OCI-LY7 (cell line): Measurements from ENCODE around the gene CFAP58. TPM values are rescaled to one million over a fixed set of nuclear protein-coding genes. Genes with fewer than 3 reads are reported as not detected.

Experiments
- BruUV-seq: library from RNA; stranded (reverse); fragments of 400-500 nt; replicated peaks from 2 replicates; lab custom pipeline; 2021; lab: Mats Ljungman, UMichigan
- CTCF ChIA-PET: fragments of 300-600 bp; sonication (Branson Sonifier 250); formaldehyde crosslinking; loops from one replicate; lab custom pipeline; 2022; ENCODE audit warnings: antibody characterized with exemption; ENCODE audit not compliant: unreplicated experiment; lab: Charles Lee
- POLR2A ChIA-PET: fragments of 300-600 bp; sonication (Branson Sonifier 250); formaldehyde crosslinking; loops from one replicate; lab custom pipeline; 2022; ENCODE audit warnings: antibody characterized with exemption; lab: Charles Lee
- DNase-seq: peaks from one replicate; pipeline ENCODE4 v3.0.0-alpha.2; 2015; ENCODE audit warnings: low spot score
- H2AFZ ChIP-seq: fragments of 200-600 bp; sonication (generic), shearing (Covaris generic); 2 replicates; pipeline ENCODE4 v1.6.1; 2014; ENCODE audit warnings: mild to moderate bottlenecking, antibody characterized with exemption, low read length, moderate library complexity
- H3K27ac ChIP-seq: fragments of 200-600 bp; sonication (generic); 2 replicates; pipeline ENCODE4 v1.5.1; 2014; ENCODE audit warnings: mixed run types, low read depth, mild to moderate bottlenecking, moderate library complexity, low read length, inconsistent platforms; ENCODE audit not compliant: poor library complexity, severe bottlenecking
- H3K36me3 ChIP-seq: fragments of 200-600 bp; sonication (generic); 2 replicates; pipeline ENCODE4 v1.6.1; 2014; ENCODE audit warnings: mild to moderate bottlenecking, antibody characterized with exemption, low read length, moderate library complexity, mixed read lengths; ENCODE audit not compliant: insufficient read depth
- H3K4me1 ChIP-seq: fragments of 200-600 bp; sonication (generic); 2 replicates; pipeline ENCODE4 v1.5.1; 2014; ENCODE audit warnings: mild to moderate bottlenecking, low read length; ENCODE audit not compliant: insufficient read depth, poor library complexity, severe bottlenecking
- H3K4me2 ChIP-seq: fragments of 200-600 bp; sonication (generic); 2 replicates; pipeline ENCODE4 v1.6.1; 2014; ENCODE audit warnings: mild to moderate bottlenecking, low read length
- H3K4me3 ChIP-seq: fragments of 200-600 bp; sonication (generic); 2 replicates; pipeline ENCODE4 v1.5.1; 2014; ENCODE audit warnings: mild to moderate bottlenecking, low read depth, low read length; ENCODE audit not compliant: poor library complexity, severe bottlenecking
- H3K79me2 ChIP-seq: fragments of 200-600 bp; sonication (generic); 2 replicates; pipeline ENCODE4 v1.6.1; 2016; ENCODE audit warnings: low read depth, mild to moderate bottlenecking, low read length, moderate library complexity, mixed read lengths; ENCODE audit not compliant: insufficient read depth
- H3K9me2 ChIP-seq: fragments of 200-600 bp; sonication (generic); 2 replicates; pipeline ENCODE4 v1.6.1; 2016; ENCODE audit warnings: mild to moderate bottlenecking, low read length, mixed read lengths; ENCODE audit not compliant: insufficient read depth
- H3K9me3 ChIP-seq: fragments of 200-600 bp; sonication (generic); 2 replicates; pipeline ENCODE4 v1.6.1; 2014; ENCODE audit warnings: mild to moderate bottlenecking, mixed run types, low read length, mixed read lengths
- H4K20me1 ChIP-seq: fragments of 200-600 bp; sonication (generic); 2 replicates; pipeline ENCODE4 v1.6.1; 2014; ENCODE audit warnings: mild to moderate bottlenecking, antibody characterized with exemption, low read length, moderate library complexity, mixed read lengths; ENCODE audit not compliant: insufficient read depth
- EZH2phosphoT487 ChIP-seq: fragments of 200-600 bp; sonication (generic); IDR thresholded peaks from 2 replicates; pipeline ENCODE4 v1.6.1; 2018; ENCODE audit warnings: low read depth, borderline replicate concordance, mild to moderate bottlenecking, mixed run types, antibody characterized with exemption, low read length, moderate library complexity, mixed read lengths
- intact Hi-C: fragments of 100-400 bp; cut with micrococcal nuclease; formaldehyde crosslinking; loops from one replicate; pipeline ENCODE4 v1.10.0; 2022; ENCODE audit not compliant: unreplicated experiment
- total RNA-seq, 2 experiments: library from RNA; depleted of rRNA in 1 of 2; stranded (reverse); fragments of >200 nt in 1 of 2; shearing (Covaris generic) in 1 of 2; gene quantifications; 2 replicates each; pipeline ENCODE4 v1.2.3, GENCODE V29; 2014 to 2022
- TF ChIP-seq, protein P1 (sequence below): fragments of 200-600 bp; sonication (generic); conservative IDR thresholded peaks from 2 replicates; pipeline ENCODE4 v1.5.1; 2014; ENCODE audit warnings: mild to moderate bottlenecking, antibody characterized with exemption, low read length, moderate library complexity, mixed read lengths

The CFAP58 gene
- total RNA-seq, 2 experiments from 2014 or later, result 0.09 to 1.5 TPM

DNA sequence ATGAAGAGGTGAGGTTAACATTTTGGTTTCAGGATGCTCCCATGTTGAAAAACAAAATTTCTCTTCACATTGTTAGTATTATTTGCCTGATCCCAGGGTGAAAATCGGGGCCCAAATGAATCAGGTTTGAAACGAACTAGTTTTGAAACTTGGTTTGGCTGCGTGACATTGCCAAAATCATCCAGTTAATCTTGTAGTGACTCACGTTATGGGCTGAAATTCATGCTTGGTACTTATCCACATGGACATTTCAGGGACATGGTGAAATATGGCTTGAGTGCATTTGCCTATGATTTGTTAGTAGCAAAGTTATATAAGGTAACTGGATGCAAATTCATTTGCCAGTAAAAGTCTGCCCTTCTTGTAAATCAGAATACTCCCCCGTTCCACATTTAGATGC is 97.3 kb downstream of the CFAP58 start:
- H3K9me3 ChIP-seq, result no peaks in the 10 kb centered on the region
- H3K4me1 ChIP-seq, result no peaks in the 10 kb centered on the region
- no peak overlapping the region for H3K4me3 ChIP-seq
- H3K36me3 ChIP-seq, result no peaks in the 10 kb centered on the region
- TF ChIP-seq, protein P1, sequence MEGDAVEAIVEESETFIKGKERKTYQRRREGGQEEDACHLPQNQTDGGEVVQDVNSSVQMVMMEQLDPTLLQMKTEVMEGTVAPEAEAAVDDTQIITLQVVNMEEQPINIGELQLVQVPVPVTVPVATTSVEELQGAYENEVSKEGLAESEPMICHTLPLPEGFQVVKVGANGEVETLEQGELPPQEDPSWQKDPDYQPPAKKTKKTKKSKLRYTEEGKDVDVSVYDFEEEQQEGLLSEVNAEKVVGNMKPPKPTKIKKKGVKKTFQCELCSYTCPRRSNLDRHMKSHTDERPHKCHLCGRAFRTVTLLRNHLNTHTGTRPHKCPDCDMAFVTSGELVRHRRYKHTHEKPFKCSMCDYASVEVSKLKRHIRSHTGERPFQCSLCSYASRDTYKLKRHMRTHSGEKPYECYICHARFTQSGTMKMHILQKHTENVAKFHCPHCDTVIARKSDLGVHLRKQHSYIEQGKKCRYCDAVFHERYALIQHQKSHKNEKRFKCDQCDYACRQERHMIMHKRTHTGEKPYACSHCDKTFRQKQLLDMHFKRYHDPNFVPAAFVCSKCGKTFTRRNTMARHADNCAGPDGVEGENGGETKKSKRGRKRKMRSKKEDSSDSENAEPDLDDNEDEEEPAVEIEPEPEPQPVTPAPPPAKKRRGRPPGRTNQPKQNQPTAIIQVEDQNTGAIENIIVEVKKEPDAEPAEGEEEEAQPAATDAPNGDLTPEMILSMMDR, result no peak
- TF ChIP-seq EZH2phosphoT487, result no peak
- no peak overlapping the region for H3K27ac ChIP-seq
- no peaks in the 10 kb centered on the region for H3K79me2 ChIP-seq
- ChIA-PET POLR2A (no interaction called here), CTCF (no interaction called here)
- H3K9me2 ChIP-seq, result no peaks in the 10 kb centered on the region
- intact Hi-C loops, result no loop called here
- no peak overlapping the region for H2AFZ ChIP-seq
- no peaks in the 10 kb centered on the region for H4K20me1 ChIP-seq
- BruUV-seq, result no TSS peak
- no peak overlapping the region for H3K4me2 ChIP-seq
- DNase-seq, result no peak

DNA sequence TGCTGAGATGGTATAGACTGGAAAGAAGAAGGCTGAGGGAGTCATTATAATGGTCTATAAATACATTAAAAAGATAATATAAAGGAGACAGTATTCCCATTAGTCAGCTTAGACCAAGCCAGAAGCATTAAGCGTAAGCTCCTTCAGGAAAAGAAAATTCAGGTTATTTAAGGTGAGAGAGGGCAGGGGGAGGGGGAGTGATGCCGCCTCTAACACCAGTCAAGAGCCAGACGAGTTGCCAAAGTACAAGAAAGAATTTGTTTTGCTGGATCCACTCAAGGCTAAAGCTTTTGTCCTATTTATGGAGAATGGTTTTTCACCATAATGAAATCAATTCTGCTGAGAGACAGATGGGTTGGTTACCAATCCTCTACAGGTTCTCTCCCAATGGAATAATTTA is 99.3 kb downstream of the CFAP58 start:
- H3K79me2 ChIP-seq, result no peaks in the 10 kb centered on the region
- H3K36me3 ChIP-seq, result no peaks in the 10 kb centered on the region
- CTCF ChIA-PET, result no interaction called here
- intact Hi-C loops, result no loop called here
- no TSS peak for BruUV-seq
- H2AFZ ChIP-seq, result no peak overlapping the region
- no peaks in the 10 kb centered on the region for H3K9me3 ChIP-seq
- H3K27ac ChIP-seq, result no peak overlapping the region
- TF ChIP-seq, protein P1, result no peak
- no peak for TF ChIP-seq EZH2phosphoT487
- no peaks in the 10 kb centered on the region for H3K4me1 ChIP-seq
- H3K4me2 ChIP-seq, result no peak overlapping the region
- POLR2A ChIA-PET, result no interaction called here
- DNase-seq, result no peak
- no peaks in the 10 kb centered on the region for H4K20me1 ChIP-seq
- no peaks in the 10 kb centered on the region for H3K9me2 ChIP-seq
- H3K4me3 ChIP-seq, result no peak overlapping the region

DNA sequence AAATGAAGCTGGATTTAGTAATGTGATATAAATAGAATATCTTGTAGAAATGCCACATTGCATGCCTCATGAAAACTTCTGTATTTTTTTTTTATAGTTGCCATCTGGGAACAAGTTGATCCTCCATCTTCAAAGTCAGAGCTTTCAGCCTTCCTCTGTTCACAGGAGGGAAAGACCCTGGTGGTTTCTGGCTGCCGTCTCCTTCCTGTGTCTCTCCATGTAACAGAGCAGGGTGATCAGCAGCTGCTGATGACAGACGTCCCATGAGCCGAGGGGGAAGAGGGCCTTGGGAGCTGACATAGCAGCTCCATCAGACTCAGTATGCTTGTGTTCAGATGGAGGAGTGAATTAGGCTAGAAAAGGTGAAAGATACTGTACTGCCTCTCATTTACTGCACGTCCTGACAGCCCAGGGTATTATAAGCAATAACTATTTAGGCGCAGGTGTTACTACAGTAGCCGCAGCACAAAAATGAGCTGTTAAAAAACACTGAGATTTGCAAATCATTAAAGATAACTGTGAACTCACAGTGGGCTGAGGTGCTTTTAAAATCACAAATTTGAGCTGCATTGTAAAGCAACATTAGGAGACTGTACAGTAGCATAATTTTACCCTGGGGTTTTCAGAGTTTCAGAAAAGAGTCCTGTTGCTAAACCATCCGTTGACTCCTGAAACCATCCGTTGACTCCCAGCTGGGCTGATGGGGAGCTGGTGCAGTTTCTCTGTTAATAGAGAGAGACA is 103.3 kb downstream of the CFAP58 start:
- Histone ChIP-seq H3K4me2 (no peak overlapping the region), H2AFZ (no peak overlapping the region), H4K20me1 (no peaks in the 10 kb centered on the region), H3K4me1 (no peaks in the 10 kb centered on the region), H3K79me2 (no peaks in the 10 kb centered on the region), H3K9me3 (no peaks in the 10 kb centered on the region), H3K27ac (no peak overlapping the region), H3K36me3 (no peaks in the 10 kb centered on the region), H3K9me2 (no peaks in the 10 kb centered on the region), H3K4me3 (no peak overlapping the region)
- no peak for TF ChIP-seq EZH2phosphoT487
- TF ChIP-seq, protein P1, result no peak
- POLR2A ChIA-PET, result no interaction called here
- no TSS peak for BruUV-seq
- no peak for DNase-seq
- CTCF ChIA-PET, result no interaction called here
- intact Hi-C loops, result no loop called here
